OCI-LY1 (cell line): ENCODE measurements around the gene GFER.
A peak's percentile ranks its signal among the peaks of the same experiment; 100 is the strongest.

ENCODE experiments used
- H2AFZ ChIP-seq: fragments of 200-600 bp; sonication (generic), shearing (Covaris generic); 2 replicates; pipeline ENCODE4 v1.6.0; 2014; ENCODE audit warnings: antibody characterized with exemption, mild to moderate bottlenecking, low read length
- H3F3A ChIP-seq: fragments of 200-600 bp; sonication (generic), shearing (Covaris generic); 2 replicates; pipeline ENCODE4 v1.6.0; 2014; ENCODE audit warnings: mild to moderate bottlenecking, antibody characterized with exemption, low read length, moderate library complexity; ENCODE audit not compliant: insufficient read depth
- H3K27ac ChIP-seq: fragments of 200-600 bp; sonication (generic); 2 replicates; pipeline ENCODE4 v1.5.1; 2014; ENCODE audit warnings: low read length, mixed run types, mild to moderate bottlenecking, low read depth; ENCODE audit not compliant: poor library complexity, severe bottlenecking
- H3K27me3 ChIP-seq: fragments of 200-600 bp; sonication (generic); 2 replicates; pipeline ENCODE4 v1.6.0; 2014; ENCODE audit warnings: antibody characterized with exemption, mild to moderate bottlenecking, low read length, moderate library complexity; ENCODE audit not compliant: insufficient read depth
- H3K36me3 ChIP-seq: fragments of 200-600 bp; sonication (generic); 2 replicates; pipeline ENCODE4 v1.6.1; 2014; ENCODE audit warnings: mild to moderate bottlenecking, antibody characterized with exemption, low read length, moderate library complexity, mixed read lengths; ENCODE audit not compliant: insufficient read depth
- H3K4me1 ChIP-seq: fragments of 200-600 bp; sonication (generic); 2 replicates; pipeline ENCODE4 v1.5.1; 2014; ENCODE audit warnings: mild to moderate bottlenecking, low read length, moderate library complexity; ENCODE audit not compliant: insufficient read depth, severe bottlenecking
- H3K4me2 ChIP-seq: fragments of 200-600 bp; sonication (generic), shearing (Covaris generic); 2 replicates; pipeline ENCODE4 v1.6.1; 2014; ENCODE audit warnings: low read length
- H3K4me3 ChIP-seq: fragments of 200-600 bp; sonication (generic); 2 replicates; pipeline ENCODE4 v1.5.1; 2014; ENCODE audit warnings: low read length, low read depth, mild to moderate bottlenecking, mixed read lengths; ENCODE audit not compliant: poor library complexity, severe bottlenecking
- H3K79me2 ChIP-seq: fragments of 200-600 bp; shearing (Covaris generic); 2 replicates; pipeline ENCODE4 v1.6.1; 2016; ENCODE audit warnings: mixed run types, low read length, mixed read lengths; ENCODE audit not compliant: insufficient read depth
- H3K9ac ChIP-seq: fragments of 200-600 bp; sonication (generic), shearing (Covaris generic); 2 replicates; pipeline ENCODE4 v1.6.1; 2014; ENCODE audit warnings: mild to moderate bottlenecking, low read length, mixed read lengths
- H3K9me2 ChIP-seq: fragments of 200-600 bp; sonication (generic), shearing (Covaris generic); 2 replicates; pipeline ENCODE4 v1.6.1; 2014; ENCODE audit warnings: low read depth, mild to moderate bottlenecking, low read length, mixed read lengths
- H3K9me3 ChIP-seq: fragments of 200-600 bp; shearing (Covaris generic); 2 replicates; pipeline ENCODE4 v1.6.1; 2014; ENCODE audit warnings: low read length, mixed read lengths
- H4K20me1 ChIP-seq: fragments of 200-600 bp; sonication (generic), shearing (Covaris generic); 2 replicates; pipeline ENCODE4 v1.6.0; 2016; ENCODE audit warnings: mild to moderate bottlenecking, low read length; ENCODE audit not compliant: insufficient read depth
- CTCF ChIP-seq: fragments of 200-600 bp; sonication (generic), shearing (Covaris generic); IDR thresholded peaks from 2 replicates; pipeline ENCODE4 v1.5.1; 2017; ENCODE audit warnings: mild to moderate bottlenecking, antibody characterized with exemption, low read length, moderate library complexity, mixed read lengths
- EZH2 ChIP-seq: fragments of 200-600 bp; sonication (generic), shearing (Covaris generic); IDR thresholded peaks from 2 replicates; pipeline ENCODE4 v1.8.0; 2017; ENCODE audit warnings: borderline replicate concordance, mixed run types, mild to moderate bottlenecking, antibody characterized with exemption, low read length, moderate library complexity, mixed read lengths

GFER gene

GRCh38 chr16:1990351-1991134, 6.5 kb downstream of the GFER start:
- H3K79me2 ChIP-seq: no peaks in the 10 kb centered on the region
- H3K9ac ChIP-seq: peak overlapping the region; percentile 36; the same call in 1 of the 2 replicates
- H3F3A ChIP-seq: no peaks in the 10 kb centered on the region; the same call in 1 of the 2 replicates
- H2AFZ ChIP-seq: no peak overlapping the region
- peak overlapping the region; percentile 60 for H3K4me3 ChIP-seq
- no peaks in the 10 kb centered on the region for H3K9me2 ChIP-seq
- H3K27me3 ChIP-seq: peaks cover 6% of the 10 kb centered on the region; the same call in 1 of the 2 replicates
- peaks cover 29% of the 10 kb centered on the region for H3K4me1 ChIP-seq
- H4K20me1 ChIP-seq: no peaks in the 10 kb centered on the region
- TF ChIP-seq EZH2 (no peak), CTCF (no peak)
- H3K27ac ChIP-seq: no peak overlapping the region
- no peaks in the 10 kb centered on the region for H3K9me3 ChIP-seq
- peaks cover 16% of the 10 kb centered on the region for H3K36me3 ChIP-seq
- H3K4me2 ChIP-seq: peak overlapping the region; percentile 68

GRCh38 chr16:1991135-1991551, 7.2 kb downstream of the GFER start:
- Histone ChIP-seq H3K9me2 (no peaks in the 10 kb centered on the region), H3K9ac (peak overlapping the region; percentile 61), H3K4me1 (peaks cover 29% of the 10 kb centered on the region), H4K20me1 (no peaks in the 10 kb centered on the region), H3K4me3 (peak overlapping the region; percentile 60), H3K36me3 (peaks cover 12% of the 10 kb centered on the region), H3F3A (no peaks in the 10 kb centered on the region; the same call in 1 of the 2 replicates), H3K4me2 (peak overlapping the region; percentile 68), H3K27me3 (peaks cover 6% of the 10 kb centered on the region; the same call in 1 of the 2 replicates), H2AFZ (no peak overlapping the region), H3K9me3 (no peaks in the 10 kb centered on the region), H3K27ac (peak overlapping the region; percentile 48), H3K79me2 (no peaks in the 10 kb centered on the region)
- TF ChIP-seq EZH2: no peak
- TF ChIP-seq CTCF: no peak

DNA sequence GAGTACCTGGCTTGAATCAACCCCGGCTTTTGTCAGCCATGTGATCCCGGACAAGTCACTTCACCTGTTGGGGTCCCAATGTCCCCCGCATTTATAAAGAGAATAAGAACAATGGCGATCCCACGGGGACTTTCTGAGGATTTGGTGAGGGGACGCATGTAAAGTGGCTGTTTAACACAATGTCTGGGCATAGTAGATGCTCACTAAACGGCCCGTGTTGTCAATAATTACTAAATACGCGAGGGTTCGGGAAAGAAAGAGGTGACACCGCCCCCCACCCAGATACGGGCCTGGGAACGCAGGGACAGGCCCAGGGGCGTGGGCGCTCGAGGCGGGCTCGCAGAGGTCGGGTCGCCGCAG, 7.6 kb downstream of the GFER start:
- TF ChIP-seq EZH2: no peak
- no peak for TF ChIP-seq CTCF
- no peaks in the 10 kb centered on the region; the same call in 1 of the 2 replicates for H3F3A ChIP-seq
- peaks cover 6% of the 10 kb centered on the region; the same call in 1 of the 2 replicates for H3K27me3 ChIP-seq
- no peaks in the 10 kb centered on the region for H3K9me2 ChIP-seq
- peak overlapping the region; percentile 48 for H3K27ac ChIP-seq
- peak overlapping the region; percentile 61 for H3K9ac ChIP-seq
- peaks cover 8% of the 10 kb centered on the region for H3K36me3 ChIP-seq
- no peaks in the 10 kb centered on the region for H3K79me2 ChIP-seq
- H3K4me3 ChIP-seq: peak overlapping the region; percentile 60
- H3K9me3 ChIP-seq: no peaks in the 10 kb centered on the region
- no peak overlapping the region for H2AFZ ChIP-seq
- H3K4me1 ChIP-seq: peaks cover 29% of the 10 kb centered on the region
- no peaks in the 10 kb centered on the region for H4K20me1 ChIP-seq
- peak overlapping the region; percentile 68 for H3K4me2 ChIP-seq
